HG02870 (cell line): ENCODE measurements around the gene BLTP1.
"Not testable (repeated sequence)": the region's sequence is repeated elsewhere in the genome, so short reads cannot be mapped to it uniquely, and the experiment has no call there.

Experiments used
- ATAC-seq: cut with Tn5 transposase; IDR thresholded peaks from one replicate; pipeline ENCODE4 v1.9.1; 2021; ENCODE audit warnings: mild to moderate bottlenecking, moderate library complexity; ENCODE audit not compliant: unreplicated experiment

Gene BLTP1

GRCh38 chr4:122151982-122152710 is at the start of gene BLTP1:
Gene BLTP1 (plus strand): TSS chr4:122152331. CDS start chr4:122170648, 18,317 bp downstream.
- peak; percentile 94 for ATAC-seq

GRCh38 chr4:122104184-122104583 is 47.9 kb upstream of the BLTP1 start:
- no peak for ATAC-seq

GRCh38 chr4:122107680-122108079 is 44.5 kb upstream of the BLTP1 start:
- no peak for ATAC-seq

GRCh38 chr4:122110304-122110703 is 41.8 kb upstream of the BLTP1 start:
- ATAC-seq, result not testable (repeated sequence)

- no peak for ATAC-seq
Observed at GRCh38 chr4:122117743-122118142, 34.4 kb upstream of the BLTP1 start.

- ATAC-seq, result no peak
Observed at GRCh38 chr4:122118243-122118642, 33.9 kb upstream of the BLTP1 start.

GRCh38 chr4:122119739-122120138 is 32.4 kb upstream of the BLTP1 start:
- no peak for ATAC-seq

- ATAC-seq, result no peak
Observed at GRCh38 chr4:122121593-122121992, 30.5 kb upstream of the BLTP1 start.

- no peak for ATAC-seq
Observed at GRCh38 chr4:122122083-122122482, 30.0 kb upstream of the BLTP1 start.

- ATAC-seq, result no peak
Observed at GRCh38 chr4:122129061-122129460, 23.1 kb upstream of the BLTP1 start.

- no peak for ATAC-seq
Observed at GRCh38 chr4:122131562-122132157, 20.5 kb upstream of the BLTP1 start.

- ATAC-seq, result no peak
Observed at GRCh38 chr4:122132891-122133290, 19.2 kb upstream of the BLTP1 start.

GRCh38 chr4:122139139-122139538 is 13.0 kb upstream of the BLTP1 start:
- ATAC-seq, result no peak

GRCh38 chr4:122140834-122141233 is 11.3 kb upstream of the BLTP1 start:
- no peak for ATAC-seq

GRCh38 chr4:122142687-122143086 is 9.4 kb upstream of the BLTP1 start:
- ATAC-seq, result no peak

- ATAC-seq, result no peak
Observed at GRCh38 chr4:122146652-122147051, 5.5 kb upstream of the BLTP1 start.

- no peak for ATAC-seq
Observed at GRCh38 chr4:122150931-122151330, 1.2 kb upstream of the BLTP1 start.

GRCh38 chr4:122152711-122153226 is 638 bp downstream of the BLTP1 start:
- peak; percentile 29 for ATAC-seq

- no peak for ATAC-seq
Observed at GRCh38 chr4:122156819-122157218, 4.7 kb downstream of the BLTP1 start.

- no peak for ATAC-seq
Observed at GRCh38 chr4:122163301-122163700, 11.2 kb downstream of the BLTP1 start.

- no peak for ATAC-seq
Observed at GRCh38 chr4:122163767-122164166, 11.6 kb downstream of the BLTP1 start.

- no peak for ATAC-seq
Observed at GRCh38 chr4:122167369-122167768, 15.2 kb downstream of the BLTP1 start.
